DMS153 treated with DMSO at 0.1 percent for 48 hours (cell line): ENCODE results near the gene DEFB114.
"Not testable (repeated sequence)": the region's sequence is repeated elsewhere in the genome, so short reads cannot be mapped to it uniquely, and the experiment has no call there.

Experiments
- DNase-seq: peaks from one replicate; lab custom pipeline; 2025; ENCODE audit not compliant: unreplicated experiment; lab: John Stamatoyannopoulos, UW

DEFB114 gene

GRCh38 chr6:49964064-49964463, at the start of gene DEFB114:
Gene DEFB114 (minus strand): TSS chr6:49964164. CDS start chr6:49964105, 59 bp downstream.
- no peak for DNase-seq

- no peak for DNase-seq
These were observed 43.9 kb upstream of the DEFB114 start for GRCh38 chr6:50007819-50008218.

- DNase-seq, result no peak
These were observed 39.2 kb upstream of the DEFB114 start for GRCh38 chr6:50003139-50003538.

- no peak for DNase-seq
These were observed 31.3 kb upstream of the DEFB114 start for GRCh38 chr6:49995278-49995677.

- DNase-seq, result no peak
These were observed 24.9 kb upstream of the DEFB114 start for GRCh38 chr6:49988900-49989299.

- no peak for DNase-seq
These were observed 23.8 kb upstream of the DEFB114 start for GRCh38 chr6:49987749-49988148.

- no peak for DNase-seq
These were observed 22.6 kb upstream of the DEFB114 start for GRCh38 chr6:49986551-49986950.

GRCh38 chr6:49982046-49982445, 18.1 kb upstream of the DEFB114 start:
- no peak for DNase-seq

- DNase-seq, result no peak
These were observed 16.9 kb upstream of the DEFB114 start for GRCh38 chr6:49980898-49981297.

- DNase-seq, result no peak
These were observed 15.6 kb upstream of the DEFB114 start for GRCh38 chr6:49979584-49979983.

- DNase-seq, result no peak
These were observed 14.6 kb upstream of the DEFB114 start for GRCh38 chr6:49978332-49979226.

GRCh38 chr6:49969605-49970004, 5.6 kb upstream of the DEFB114 start, which contains the start of gene DEFB113:
Gene DEFB113 (minus strand): TSS chr6:49969625. CDS start chr6:49969625, 0 bp downstream.
- DNase-seq, result no peak

- DNase-seq, result no peak
These were observed 2.9 kb upstream of the DEFB114 start for GRCh38 chr6:49966823-49967222.

- DNase-seq, result no peak
These were observed 2.4 kb upstream of the DEFB114 start for GRCh38 chr6:49966334-49966733.

- DNase-seq, result no peak
These were observed 5.8 kb downstream of the DEFB114 start for GRCh38 chr6:49958180-49958579.

GRCh38 chr6:49955847-49956246, 8.1 kb downstream of the DEFB114 start:
- no peak for DNase-seq

- DNase-seq, result no peak
These were observed 12.0 kb downstream of the DEFB114 start for GRCh38 chr6:49951926-49952325.

GRCh38 chr6:49950415-49950751, 13.6 kb downstream of the DEFB114 start:
- DNase-seq, result no peak

- DNase-seq, result no peak
These were observed 14.9 kb downstream of the DEFB114 start for GRCh38 chr6:49949062-49949461.

GRCh38 chr6:49946835-49947234, 17.1 kb downstream of the DEFB114 start:
- no peak for DNase-seq

GRCh38 chr6:49944068-49944467, 19.9 kb downstream of the DEFB114 start:
- DNase-seq, result not testable (repeated sequence)

- no peak for DNase-seq
These were observed 23.9 kb downstream of the DEFB114 start for GRCh38 chr6:49939993-49940498.

GRCh38 chr6:49937811-49938210, 26.2 kb downstream of the DEFB114 start:
- no peak for DNase-seq
